SK-N-SH treated with all-trans-retinoic acid at 6 μM for 48 hours (cell line): ENCODE data around the gene CDH4.

ENCODE experiments used
- ATAC-seq: fragments of 200-7000 bp; cut with Tn5 transposase; 3 replicates; pipeline ENCODE4 v1.9.1; 2020; ENCODE audit warnings: mild to moderate bottlenecking, moderate library complexity
- ARNTL ChIP-seq: fragments of 450-650 bp; formaldehyde crosslinking; IDR thresholded peaks from 2 replicates; pipeline ENCODE4 v1.5.0; 2020; ENCODE audit warnings: low read depth, mild to moderate bottlenecking, moderate library complexity, borderline replicate concordance
- BACH2 ChIP-seq: fragments of 250-450 bp; sonication (Bioruptor Pico); IDR thresholded peaks from 2 replicates; pipeline ENCODE4 v1.9.0; 2021; ENCODE audit warnings: mild to moderate bottlenecking, borderline replicate concordance
- CREB5 ChIP-seq: fragments of 250-450 bp; sonication (Bioruptor Pico); IDR thresholded peaks from 2 replicates; pipeline ENCODE4 v1.5.1; 2020; ENCODE audit warnings: low read depth, mild to moderate bottlenecking, moderate library complexity
- ESRRG ChIP-seq: fragments of 250-450 bp; sonication (Bioruptor Pico); IDR thresholded peaks from 2 replicates; pipeline ENCODE4 v1.6.1; 2021; ENCODE audit warnings: mild to moderate bottlenecking
- GLIS3 ChIP-seq: fragments of 250-450 bp; sonication (Bioruptor Pico); IDR thresholded peaks from 2 replicates; pipeline ENCODE4 v1.5.0; 2020; ENCODE audit warnings: mild to moderate bottlenecking, moderate library complexity
- ISL1 ChIP-seq: fragments of 250-450 bp; sonication (Bioruptor Pico); IDR thresholded peaks from 2 replicates; pipeline ENCODE4 v2.1.2; 2022; ENCODE audit warnings: mild to moderate bottlenecking, moderate library complexity
- PATZ1 ChIP-seq: fragments of 250-450 bp; sonication (Bioruptor Pico); IDR thresholded peaks from 2 replicates; pipeline ENCODE4 v1.8.0; 2020; ENCODE audit warnings: mild to moderate bottlenecking, moderate library complexity, borderline replicate concordance
- POU6F1 ChIP-seq: fragments of 250-450 bp; sonication (Bioruptor Pico); IDR thresholded peaks from 2 replicates; pipeline ENCODE4 v1.8.0; 2021; ENCODE audit warnings: low read depth, mild to moderate bottlenecking, moderate library complexity, borderline replicate concordance
- RARB ChIP-seq: fragments of 250-450 bp; sonication (Bioruptor Pico); IDR thresholded peaks from 2 replicates; pipeline ENCODE4 v1.8.0; 2021; ENCODE audit warnings: mild to moderate bottlenecking, moderate library complexity
- SNAI2 ChIP-seq: fragments of 250-450 bp; sonication (Bioruptor Pico); IDR thresholded peaks from 2 replicates; pipeline ENCODE4 v1.5.0; 2020; ENCODE audit warnings: mild to moderate bottlenecking, moderate library complexity
- TCF4 ChIP-seq: fragments of 250-450 bp; sonication (Bioruptor Pico); IDR thresholded peaks from 2 replicates; pipeline ENCODE4 v1.8.0; 2021; ENCODE audit warnings: mild to moderate bottlenecking, moderate library complexity, borderline replicate concordance
- TOX ChIP-seq: fragments of 250-450 bp; sonication (Bioruptor Pico); IDR thresholded peaks from 2 replicates; pipeline ENCODE4 v1.8.0; 2021; ENCODE audit warnings: mild to moderate bottlenecking, moderate library complexity, borderline replicate concordance
- ZC3H10 ChIP-seq: fragments of 250-450 bp; sonication (Bioruptor Pico); IDR thresholded peaks from 2 replicates; pipeline ENCODE4 v1.5.1; 2021; ENCODE audit warnings: mild to moderate bottlenecking, moderate library complexity
- ZFP3 ChIP-seq: fragments of 250-450 bp; sonication (Bioruptor Pico); IDR thresholded peaks from 2 replicates; pipeline ENCODE4 v1.5.0; 2020; ENCODE audit warnings: mild to moderate bottlenecking, moderate library complexity
- ZFP30 ChIP-seq: fragments of 450-650 bp; formaldehyde crosslinking; IDR thresholded peaks from 2 replicates; pipeline ENCODE4 v1.5.0; 2022; ENCODE audit warnings: mild to moderate bottlenecking, moderate library complexity
- ZNF70 ChIP-seq: fragments of 450-650 bp; formaldehyde crosslinking; IDR thresholded peaks from 2 replicates; pipeline ENCODE4 v1.5.0; 2020; ENCODE audit warnings: mild to moderate bottlenecking, moderate library complexity
- ZNF8 ChIP-seq: fragments of 450-650 bp; formaldehyde crosslinking; IDR thresholded peaks from 2 replicates; pipeline ENCODE4 v1.5.0; 2020; ENCODE audit warnings: mild to moderate bottlenecking, moderate library complexity
- TF ChIP-seq, protein P1 (sequence below): fragments of 250-450 bp; sonication (Bioruptor Pico); IDR thresholded peaks from 2 replicates; pipeline ENCODE4 v1.5.0; 2020; ENCODE audit warnings: mild to moderate bottlenecking, moderate library complexity

Gene CDH4

GRCh38 chr20:61891916-61892649 is 640.0 kb downstream of the CDH4 start:
- no peak for TF ChIP-seq ZC3H10 (CRISPR knock-in tag)
- TF ChIP-seq, protein P1, sequence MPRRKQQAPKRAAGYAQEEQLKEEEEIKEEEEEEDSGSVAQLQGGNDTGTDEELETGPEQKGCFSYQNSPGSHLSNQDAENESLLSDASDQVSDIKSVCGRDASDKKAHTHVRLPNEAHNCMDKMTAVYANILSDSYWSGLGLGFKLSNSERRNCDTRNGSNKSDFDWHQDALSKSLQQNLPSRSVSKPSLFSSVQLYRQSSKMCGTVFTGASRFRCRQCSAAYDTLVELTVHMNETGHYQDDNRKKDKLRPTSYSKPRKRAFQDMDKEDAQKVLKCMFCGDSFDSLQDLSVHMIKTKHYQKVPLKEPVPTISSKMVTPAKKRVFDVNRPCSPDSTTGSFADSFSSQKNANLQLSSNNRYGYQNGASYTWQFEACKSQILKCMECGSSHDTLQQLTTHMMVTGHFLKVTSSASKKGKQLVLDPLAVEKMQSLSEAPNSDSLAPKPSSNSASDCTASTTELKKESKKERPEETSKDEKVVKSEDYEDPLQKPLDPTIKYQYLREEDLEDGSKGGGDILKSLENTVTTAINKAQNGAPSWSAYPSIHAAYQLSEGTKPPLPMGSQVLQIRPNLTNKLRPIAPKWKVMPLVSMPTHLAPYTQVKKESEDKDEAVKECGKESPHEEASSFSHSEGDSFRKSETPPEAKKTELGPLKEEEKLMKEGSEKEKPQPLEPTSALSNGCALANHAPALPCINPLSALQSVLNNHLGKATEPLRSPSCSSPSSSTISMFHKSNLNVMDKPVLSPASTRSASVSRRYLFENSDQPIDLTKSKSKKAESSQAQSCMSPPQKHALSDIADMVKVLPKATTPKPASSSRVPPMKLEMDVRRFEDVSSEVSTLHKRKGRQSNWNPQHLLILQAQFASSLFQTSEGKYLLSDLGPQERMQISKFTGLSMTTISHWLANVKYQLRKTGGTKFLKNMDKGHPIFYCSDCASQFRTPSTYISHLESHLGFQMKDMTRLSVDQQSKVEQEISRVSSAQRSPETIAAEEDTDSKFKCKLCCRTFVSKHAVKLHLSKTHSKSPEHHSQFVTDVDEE: no peak
- no peak for TF ChIP-seq PATZ1 (CRISPR knock-in tag)
- TF ChIP-seq ESRRG (CRISPR knock-in tag): no peak
- no peak for TF ChIP-seq BACH2
- TF ChIP-seq ZNF8: no peak
- no peak for TF ChIP-seq ZNF70 (CRISPR knock-in tag)
- TF ChIP-seq ZFP3 (CRISPR knock-in tag): no peak
- TF ChIP-seq POU6F1 (CRISPR knock-in tag): no peak
- no peak for TF ChIP-seq CREB5
- TF ChIP-seq ARNTL (CRISPR knock-in tag): no peak
- no peak for TF ChIP-seq TCF4 (CRISPR knock-in tag)

DNA sequence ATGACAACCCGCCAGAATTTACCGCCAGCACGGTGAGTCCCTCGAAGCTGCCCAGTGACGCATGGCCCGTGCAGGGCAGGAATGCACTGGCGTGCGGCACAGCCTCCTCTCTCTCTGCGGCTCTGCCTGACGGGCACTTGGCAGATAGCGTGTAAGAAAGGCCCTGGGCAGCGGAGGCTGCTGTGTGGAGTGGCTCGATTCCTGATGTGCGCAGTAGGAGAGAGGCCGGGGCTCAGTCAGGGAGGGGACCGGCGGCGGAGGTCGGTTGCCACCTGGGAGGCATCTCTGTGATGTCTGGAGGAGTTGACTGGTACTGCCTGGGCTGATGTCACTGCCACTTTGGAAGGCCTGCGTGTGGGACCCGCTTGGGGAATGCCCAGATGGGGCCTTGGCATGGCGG is 643.0 kb downstream of the CDH4 start:
- ATAC-seq: no peak
- TF ChIP-seq ISL1 (CRISPR knock-in tag): no peak

More at GRCh38 chr20:61891916-61892649, 640.0 kb downstream of the CDH4 start:
- ATAC-seq: no peak

DNA sequence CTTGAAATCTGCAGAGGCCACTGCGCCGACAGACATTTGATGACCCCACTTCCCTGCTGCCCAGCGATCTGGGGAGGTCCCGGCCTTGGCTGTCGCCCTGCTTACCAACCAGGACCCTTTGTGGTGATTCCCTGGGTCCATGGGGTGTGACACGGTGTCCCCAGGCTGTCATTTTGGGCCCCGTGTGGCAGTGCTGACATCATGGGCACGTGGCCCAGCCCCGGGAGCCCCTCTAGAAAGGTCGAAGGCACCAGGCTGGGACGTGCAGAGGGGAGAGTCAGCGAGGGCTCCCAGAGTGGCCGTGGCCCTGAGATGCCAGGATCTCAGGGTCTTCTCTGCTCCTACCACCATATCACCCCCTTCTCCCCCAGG is 643.6 kb downstream of the CDH4 start:
- no peak for ATAC-seq
- TF ChIP-seq TOX (CRISPR knock-in tag) (no peak), ZC3H10 (CRISPR knock-in tag) (no peak), ZNF8 (no peak), ZFP30 (CRISPR knock-in tag) (no peak), GLIS3 (no peak), RARB (CRISPR knock-in tag) (no peak), SNAI2 (no peak), ISL1 (CRISPR knock-in tag) (no peak), TCF4 (CRISPR knock-in tag) (no peak), CREB5 (no peak), ESRRG (CRISPR knock-in tag) (no peak)
- TF ChIP-seq, all 23 proteins: peak for 0
